A673 (cell line): ENCODE data around the gene OVAAL. TPM values are rescaled to one million over a fixed set of nuclear protein-coding genes. Genes with fewer than 3 reads are reported as not detected.

Source experiments
- BruUV-seq: library from RNA; stranded (reverse); fragments of 400-500 nt; replicated peaks from 2 replicates; lab custom pipeline; 2021; lab: Mats Ljungman, UMichigan
- CTCF ChIA-PET: fragments of 300-600 bp; sonication (Branson Sonifier 250); formaldehyde crosslinking; loops from one replicate; lab custom pipeline; 2022; ENCODE audit warnings: antibody characterized with exemption; lab: Charles Lee
- POLR2A ChIA-PET: fragments of 300-600 bp; sonication (Branson Sonifier 250); formaldehyde crosslinking; loops from one replicate; lab custom pipeline; 2022; ENCODE audit warnings: antibody characterized with exemption; ENCODE audit not compliant: low non-redundant PET; lab: Charles Lee
- DNase-seq: peaks from one replicate; pipeline ENCODE4 v3.0.0-alpha.2; 2015; ENCODE audit warnings: low spot score
- H3K27ac ChIP-seq: fragments of 200-600 bp; sonication (generic); 2 replicates; pipeline ENCODE4 v1.5.1; 2016; ENCODE audit warnings: mixed run types, low read depth, mild to moderate bottlenecking, mixed read lengths, antibody characterized with exemption, low read length; ENCODE audit not compliant: poor library complexity, severe bottlenecking
- H3K27me3 ChIP-seq: fragments of 200-600 bp; sonication (generic); replicated peaks from 2 replicates; pipeline ENCODE4 v1.6.1; 2017; ENCODE audit warnings: mixed run types, low read depth, mild to moderate bottlenecking, mixed read lengths, antibody characterized with exemption, low read length; ENCODE audit not compliant: insufficient read depth, poor library complexity
- H3K36me3 ChIP-seq: fragments of 200-600 bp; sonication (generic); 2 replicates; pipeline ENCODE4 v1.6.1; 2016; ENCODE audit warnings: mixed run types, mild to moderate bottlenecking, mixed read lengths, antibody characterized with exemption, low read length; ENCODE audit not compliant: insufficient read depth, poor library complexity, severe bottlenecking
- H3K4me1 ChIP-seq: fragments of 200-600 bp; sonication (generic); 2 replicates; pipeline ENCODE4 v1.6.1; 2017; ENCODE audit warnings: mixed run types, mild to moderate bottlenecking, mixed read lengths, antibody characterized with exemption, low read length; ENCODE audit not compliant: insufficient read depth, poor library complexity, severe bottlenecking
- H3K4me3 ChIP-seq: fragments of 200-600 bp; sonication (generic); 2 replicates; pipeline ENCODE4 v1.5.1; 2016; ENCODE audit warnings: low read depth, mixed run types, mild to moderate bottlenecking, mixed read lengths, low read length; ENCODE audit not compliant: poor library complexity, severe bottlenecking
- H3K9me3 ChIP-seq: fragments of 200-600 bp; sonication (generic); 2 replicates; pipeline ENCODE4 v1.6.1; 2016; ENCODE audit warnings: mixed run types, low read depth, mild to moderate bottlenecking, mixed read lengths, antibody characterized with exemption, low read length; ENCODE audit not compliant: poor library complexity, severe bottlenecking
- EZH2 ChIP-seq: fragments of 200-600 bp; sonication (generic); IDR thresholded peaks from 2 replicates; pipeline ENCODE4 v1.6.1; 2017; ENCODE audit warnings: borderline replicate concordance, low read depth, mild to moderate bottlenecking, mixed read lengths, antibody characterized with exemption, low read length; ENCODE audit not compliant: poor library complexity, severe bottlenecking
- intact Hi-C: fragments of 100-400 bp; cut with micrococcal nuclease; formaldehyde crosslinking; loops from one replicate; pipeline ENCODE4 v1.10.0; 2022; ENCODE audit not compliant: unreplicated experiment
- total RNA-seq: library from RNA; stranded (reverse); gene quantifications from 2 replicates; pipeline ENCODE4 v1.2.3, GENCODE V29; 2021
- TF ChIP-seq, protein P1 (sequence below): fragments of 300-800, 200-600 bp; sonication (generic); conservative IDR thresholded peaks from 2 replicates; pipeline ENCODE4 v1.5.1; 2017; ENCODE audit warnings: low read depth, mild to moderate bottlenecking, antibody characterized with exemption, low read length, moderate library complexity, mixed read lengths

Gene OVAAL
- total RNA-seq, 1 experiment from 2014 or later: not detected

DNA sequence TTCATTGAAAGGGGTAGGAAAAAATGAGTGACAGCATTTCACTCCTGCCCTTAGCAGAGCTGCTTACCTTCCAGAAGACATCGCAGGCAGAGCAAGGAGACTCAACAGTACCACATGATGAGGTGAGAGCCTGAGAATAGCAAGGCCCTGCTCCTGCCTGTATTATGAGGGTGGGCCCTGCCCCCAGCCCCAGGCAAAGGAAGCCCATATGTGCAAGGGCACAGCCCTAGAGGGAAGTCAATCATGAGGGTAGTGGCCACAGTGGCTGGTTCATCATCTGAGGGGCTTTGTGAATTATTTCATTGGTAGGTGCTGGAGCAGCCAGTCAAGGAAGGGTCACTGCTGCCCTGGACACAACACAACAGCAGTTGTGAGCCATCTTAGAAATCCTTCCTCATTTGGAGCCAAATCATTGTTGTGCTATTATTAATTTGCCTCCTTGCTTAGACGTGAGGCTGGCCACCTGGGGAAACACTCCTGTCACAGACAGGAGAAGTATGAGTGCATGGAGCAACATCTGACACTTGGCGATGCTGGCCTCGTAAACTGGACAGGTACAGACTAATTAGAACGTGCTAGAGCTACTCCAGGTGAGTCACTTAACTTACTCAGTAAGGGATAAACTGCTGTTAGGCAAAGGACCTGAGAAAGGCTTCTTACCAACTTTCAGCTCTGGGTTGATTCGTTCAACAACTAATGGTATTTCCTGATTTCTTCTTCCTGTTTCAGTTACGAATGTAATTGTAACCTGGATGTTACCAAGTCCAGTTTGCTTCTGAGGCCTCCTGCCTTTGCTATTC, 33.6 kb upstream of the OVAAL start:
- Histone ChIP-seq H3K9me3 (no peaks in the 10 kb centered on the region), H3K4me1 (no peaks in the 10 kb centered on the region), H3K36me3 (no peaks in the 10 kb centered on the region), H3K27ac (no peak overlapping the region), H3K4me3 (no peak overlapping the region), H3K27me3 (no peaks in the 10 kb centered on the region)
- ChIA-PET CTCF (no interaction called here), POLR2A (no interaction called here)
- DNase-seq: no peak
- intact Hi-C loops: no loop called here
- BruUV-seq: no TSS peak
- TF ChIP-seq, protein P1, sequence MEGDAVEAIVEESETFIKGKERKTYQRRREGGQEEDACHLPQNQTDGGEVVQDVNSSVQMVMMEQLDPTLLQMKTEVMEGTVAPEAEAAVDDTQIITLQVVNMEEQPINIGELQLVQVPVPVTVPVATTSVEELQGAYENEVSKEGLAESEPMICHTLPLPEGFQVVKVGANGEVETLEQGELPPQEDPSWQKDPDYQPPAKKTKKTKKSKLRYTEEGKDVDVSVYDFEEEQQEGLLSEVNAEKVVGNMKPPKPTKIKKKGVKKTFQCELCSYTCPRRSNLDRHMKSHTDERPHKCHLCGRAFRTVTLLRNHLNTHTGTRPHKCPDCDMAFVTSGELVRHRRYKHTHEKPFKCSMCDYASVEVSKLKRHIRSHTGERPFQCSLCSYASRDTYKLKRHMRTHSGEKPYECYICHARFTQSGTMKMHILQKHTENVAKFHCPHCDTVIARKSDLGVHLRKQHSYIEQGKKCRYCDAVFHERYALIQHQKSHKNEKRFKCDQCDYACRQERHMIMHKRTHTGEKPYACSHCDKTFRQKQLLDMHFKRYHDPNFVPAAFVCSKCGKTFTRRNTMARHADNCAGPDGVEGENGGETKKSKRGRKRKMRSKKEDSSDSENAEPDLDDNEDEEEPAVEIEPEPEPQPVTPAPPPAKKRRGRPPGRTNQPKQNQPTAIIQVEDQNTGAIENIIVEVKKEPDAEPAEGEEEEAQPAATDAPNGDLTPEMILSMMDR: no peak
- no peak for TF ChIP-seq EZH2

DNA sequence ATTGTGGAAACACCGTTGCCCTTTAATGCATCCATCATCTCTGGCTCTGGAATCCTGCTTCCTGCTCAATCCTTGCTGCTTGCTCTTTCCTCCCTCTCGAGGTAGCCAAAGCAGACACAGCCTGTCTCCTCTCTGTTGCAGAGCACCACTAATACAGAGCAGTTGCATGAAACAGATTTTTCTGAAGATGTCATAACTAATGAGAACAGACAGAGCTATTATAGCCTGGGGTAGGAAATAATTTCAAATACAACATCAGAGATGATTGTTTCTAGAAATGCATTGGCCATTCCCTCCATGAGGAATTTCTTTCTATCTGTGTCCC, 33.1 kb upstream of the OVAAL start:
- BruUV-seq: no TSS peak
- POLR2A ChIA-PET: no interaction called here
- intact Hi-C loops: no loop called here
- Histone ChIP-seq H3K27ac (no peak overlapping the region), H3K27me3 (no peaks in the 10 kb centered on the region), H3K36me3 (no peaks in the 10 kb centered on the region), H3K4me1 (no peaks in the 10 kb centered on the region), H3K4me3 (no peak overlapping the region), H3K9me3 (no peaks in the 10 kb centered on the region)
- TF ChIP-seq, protein P1: no peak
- CTCF ChIA-PET: no interaction called here
- DNase-seq: no peak

DNA sequence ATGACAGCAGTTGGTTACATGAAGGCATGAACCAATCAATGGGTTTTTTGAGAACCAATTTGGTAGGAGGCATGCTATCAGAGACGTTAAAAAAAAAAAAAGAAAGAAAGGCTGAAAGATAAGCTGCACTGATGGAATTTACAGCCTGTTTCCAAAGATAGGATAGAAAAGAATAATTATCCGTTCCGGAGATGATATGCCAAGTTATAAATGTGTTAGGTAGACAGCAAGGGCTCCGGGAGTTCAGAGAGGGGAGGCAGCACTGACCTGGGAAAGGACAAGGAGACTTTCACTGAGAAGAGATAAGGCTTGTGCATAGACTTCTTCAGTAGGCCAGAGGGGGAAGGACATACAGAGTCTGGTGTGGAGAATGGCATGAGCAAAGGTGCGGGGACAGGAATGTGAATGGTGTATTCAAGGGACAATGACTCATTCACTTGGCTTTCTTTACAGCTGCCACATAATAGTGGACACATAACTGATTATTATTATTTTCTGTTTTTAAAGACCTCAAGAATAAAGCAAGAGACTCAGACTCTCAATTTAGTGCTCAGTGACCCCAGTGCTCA, 31.6 kb upstream of the OVAAL start:
- intact Hi-C loops: no loop called here
- POLR2A ChIA-PET: no interaction called here
- no peaks in the 10 kb centered on the region for H3K27me3 ChIP-seq
- DNase-seq: no peak
- no peak for TF ChIP-seq EZH2
- TF ChIP-seq, protein P1: no peak
- CTCF ChIA-PET: interaction anchor here (0.6 kb wide), 1 partner anchor 393 kb away, joined by 7 read pairs; no protein-coding TSS in a partner anchor
- H3K9me3 ChIP-seq: no peaks in the 10 kb centered on the region
- H3K4me1 ChIP-seq: no peaks in the 10 kb centered on the region
- H3K4me3 ChIP-seq: no peak overlapping the region
- H3K36me3 ChIP-seq: no peaks in the 10 kb centered on the region
- BruUV-seq: no TSS peak
- no peak overlapping the region for H3K27ac ChIP-seq
